Left lung (tissue), 10 donors: Measurements from ENCODE around the gene TENM4. TPM values are rescaled to one million over a fixed set of nuclear protein-coding genes. Genes with fewer than 3 reads are reported as not detected.

Experiments used
- ATAC-seq: fragments of 200-7000 bp; cut with Tn5 transposase; one replicate; pipeline ENCODE4 v1.9.1; 2020; ENCODE audit warnings: moderate library complexity
- DNase-seq, 4 donors: peaks; one replicate each; pipeline ENCODE4 v3.0.0-alpha.2; 2013 to 2020
- H3K27ac ChIP-seq, 2 donors: fragments of 200-600 bp; sonication (generic) in 1 of 2; one replicate each; pipeline versions ENCODE4 v1.5.0 to v1.8.0; 2020 to 2021
- H3K27me3 ChIP-seq, 2 donors: fragments of 200-600 bp; sonication (generic) in 1 of 2; one replicate each; pipeline versions ENCODE4 v1.5.0 to v1.8.0; 2020 to 2021
- H3K36me3 ChIP-seq, 2 donors: fragments of 200-600 bp; sonication (generic) in 1 of 2; one replicate each; pipeline versions ENCODE4 v1.5.0 to v1.8.0; 2020 to 2021
- H3K4me1 ChIP-seq, 2 donors: fragments of 200-600 bp; one replicate each; pipeline ENCODE4 v1.8.0; 2021
- H3K4me3 ChIP-seq, 2 donors: fragments of 200-600 bp; sonication (generic) in 1 of 2; one replicate each; pipeline versions ENCODE4 v1.5.0 to v1.8.0; 2020 to 2021; ENCODE audit warnings: mild to moderate bottlenecking in 1 of 2
- H3K9me3 ChIP-seq, 2 donors: fragments of 200-600 bp; sonication (generic) in 1 of 2; one replicate each; pipeline versions ENCODE4 v1.5.0 to v1.8.0; 2020 to 2021
- CTCF ChIP-seq, 2 donors: fragments of 200-600 bp; sonication (generic) in 1 of 2; IDR thresholded peaks; one replicate each; pipeline versions ENCODE4 v1.5.0 to v1.8.0; 2021; ENCODE audit warnings: antibody characterized with exemption in 2 of 2
- intact Hi-C, 2 donors: fragments of 100-400 bp; cut with DNase I; formaldehyde crosslinking; loops; one replicate each; pipeline versions ENCODE4 v1.11.2 to v1.14.2; 2022
- polyA plus RNA-seq, 6 donors: library from polyadenylated mRNA; unstranded; fragments of 120-200 nt; gene quantifications; one replicate each; pipeline ENCODE4 v1.2.1, GENCODE V29; 2013; ENCODE audit not compliant: insufficient read length in 6 of 6
- total RNA-seq, 2 donors: library from RNA; stranded (reverse); fragmentation: NEBNext Ultra II Directional; extraction: Animal tissue kit (Norgen Biotek cat#: 25700); gene quantifications; one replicate each; pipeline ENCODE4 v1.2.1, GENCODE V29; 2021
- donor health status: DM: no; HTN: yes; CAD: no.
- donor health status: DM: no; HTN: no; CAD: no.

TENM4 gene
- total and polyA plus RNA-seq, 8 donors: 3.4 to 7.1 (median 5.2) TPM

- intact Hi-C loops: no loop called here
- Histone ChIP-seq H3K27ac (no peak overlapping the region), H3K36me3 (no peaks in the 10 kb centered on the region), H3K27me3 (no peaks in the 10 kb centered on the region), H3K9me3 (peaks cover 0 to 25% of the 10 kb centered on the region in 2 donors), H3K4me1 (no peaks in the 10 kb centered on the region), H3K4me3 (no peak overlapping the region)
- ATAC-seq (no peak), DNase-seq (no peak)
- no peak for TF ChIP-seq CTCF (IDR thresholded peaks at IDR 0.05)
Measured at GRCh38 chr11:79129702-79130101, 311.1 kb downstream of the TENM4 start.

GRCh38 chr11:79128291-79128690 is 312.5 kb downstream of the TENM4 start:
- Histone ChIP-seq H3K9me3 (peaks cover 0 to 25% of the 10 kb centered on the region in 2 donors), H3K4me1 (no peaks in the 10 kb centered on the region), H3K27me3 (no peaks in the 10 kb centered on the region), H3K4me3 (no peak overlapping the region), H3K36me3 (no peaks in the 10 kb centered on the region), H3K27ac (no peak overlapping the region)
- ATAC-seq (no peak), DNase-seq (no peak)
- no peak for TF ChIP-seq CTCF (IDR thresholded peaks at IDR 0.05)
- intact Hi-C loops: no loop called here

GRCh38 chr11:79122759-79123158 is 318.1 kb downstream of the TENM4 start:
- Histone ChIP-seq H3K9me3 (peaks cover 0 to 17% of the 10 kb centered on the region in 2 donors), H3K4me1 (no peaks in the 10 kb centered on the region), H3K4me3 (no peak overlapping the region), H3K27me3 (no peaks in the 10 kb centered on the region), H3K36me3 (no peaks in the 10 kb centered on the region), H3K27ac (no peak overlapping the region)
- no peak for DNase-seq
- intact Hi-C loops: no loop called here
- ATAC-seq: no peak
- TF ChIP-seq CTCF (IDR thresholded peaks at IDR 0.05): no peak

- H3K36me3 ChIP-seq: no peaks in the 10 kb centered on the region
- no peaks in the 10 kb centered on the region for H3K27me3 ChIP-seq
- intact Hi-C loops: no loop called here
- no peaks in the 10 kb centered on the region for H3K4me1 ChIP-seq
- TF ChIP-seq CTCF (IDR thresholded peaks at IDR 0.05): no peak
- H3K9me3 ChIP-seq: peaks cover 0 to 12% of the 10 kb centered on the region in 2 donors
- H3K27ac ChIP-seq: no peak overlapping the region
- DNase-seq (no peak), ATAC-seq (no peak)
- no peak overlapping the region for H3K4me3 ChIP-seq
Measured at GRCh38 chr11:79121351-79121750, 319.5 kb downstream of the TENM4 start.

GRCh38 chr11:79119491-79120284 is 321.1 kb downstream of the TENM4 start:
- Histone ChIP-seq H3K27ac (no peak overlapping the region), H3K4me1 (no peaks in the 10 kb centered on the region), H3K27me3 (no peaks in the 10 kb centered on the region), H3K36me3 (no peaks in the 10 kb centered on the region), H3K4me3 (no peak overlapping the region), H3K9me3 (no peaks in the 10 kb centered on the region)
- no peak for DNase-seq
- intact Hi-C loops: no loop called here
- ATAC-seq: no peak
- no peak for TF ChIP-seq CTCF (IDR thresholded peaks at IDR 0.05)
